ENCODE data around the gene DYNLT1. TPM values are rescaled to one million over a fixed set of nuclear protein-coding genes. Genes with fewer than 3 reads are reported as not detected.
"Not testable (repeated sequence)": the region's sequence is repeated elsewhere in the genome, so short reads cannot be mapped to it uniquely, and the experiment has no call there.

Gene DYNLT1
- total RNA-seq, 1 experiment from 2014 or later, result 67.6 TPM

DNA sequence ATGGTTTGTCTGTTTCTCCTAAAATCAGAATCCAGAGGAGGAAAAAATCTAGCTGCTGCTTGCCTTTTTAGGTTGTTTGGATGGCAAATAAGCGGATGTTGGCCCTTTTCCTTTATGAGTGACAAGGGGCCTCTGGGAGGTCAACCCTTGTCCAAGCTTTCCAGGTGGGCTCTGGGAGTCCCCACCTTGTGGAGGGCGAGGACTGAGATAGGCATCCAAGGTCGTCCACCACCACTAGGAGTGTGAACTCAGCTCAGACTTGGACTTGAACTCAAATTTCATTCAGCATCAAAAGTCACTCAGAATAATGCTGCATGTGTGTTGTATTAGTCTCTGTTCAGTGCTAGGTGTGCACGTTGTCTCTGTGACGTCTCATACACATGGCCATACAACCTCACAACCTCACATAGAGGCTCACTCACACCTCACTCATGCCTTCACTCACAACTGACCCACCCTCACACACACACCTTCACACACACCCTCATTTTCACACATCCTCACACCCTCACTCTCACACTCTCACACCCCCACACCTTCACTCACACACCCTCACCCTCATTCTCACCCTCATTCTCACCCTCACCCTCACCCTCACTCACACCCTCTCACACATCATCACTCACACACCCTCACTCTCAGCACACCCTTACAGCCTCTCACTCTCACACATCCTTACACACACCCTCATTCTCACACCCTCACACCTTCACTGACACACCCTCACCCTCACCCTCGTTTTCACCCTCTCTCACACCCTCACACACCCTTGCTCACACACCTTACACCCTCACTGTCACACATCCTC is 18.0 kb downstream of the DYNLT1 start:
- H3K36me3 ChIP-seq (replicated peaks; ENCODE audit: control insufficient read depth, insufficient read depth, low read length), result peaks cover 17% of the 10 kb centered on the region
- peak; percentile 23 for DNase-seq
- no peaks in the 10 kb centered on the region for H3K27me3 ChIP-seq (ENCODE audit: control insufficient read depth, insufficient read depth, low read length)
- H3K4me3 ChIP-seq (ENCODE audit: insufficient read depth, low read depth, low read length), result no peak overlapping the region

DNA sequence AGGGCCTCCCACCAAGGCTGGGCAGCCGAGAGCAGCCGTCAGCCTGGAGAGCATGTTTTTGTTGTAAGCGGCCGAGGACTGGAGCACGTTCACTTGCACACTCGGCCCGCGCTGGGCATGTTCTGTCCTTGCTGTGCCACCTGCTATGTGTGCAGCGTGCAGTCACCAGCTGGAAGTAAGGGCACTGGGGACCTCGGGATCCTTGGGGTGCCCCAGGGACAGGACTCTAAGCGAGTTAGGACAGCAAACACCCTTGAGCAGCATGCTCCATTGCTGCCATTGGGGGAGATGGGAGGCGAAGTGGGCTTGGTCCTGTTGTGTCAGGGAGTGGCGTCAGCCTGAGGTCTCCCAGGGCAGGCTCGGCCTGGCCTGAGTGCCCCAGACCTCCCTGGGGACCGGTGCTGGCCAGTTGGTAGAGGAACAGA is 18.6 kb downstream of the DYNLT1 start:
- peaks cover 21% of the 10 kb centered on the region for H3K36me3 ChIP-seq (replicated peaks; ENCODE audit: control insufficient read depth, insufficient read depth, low read length)

DNA sequence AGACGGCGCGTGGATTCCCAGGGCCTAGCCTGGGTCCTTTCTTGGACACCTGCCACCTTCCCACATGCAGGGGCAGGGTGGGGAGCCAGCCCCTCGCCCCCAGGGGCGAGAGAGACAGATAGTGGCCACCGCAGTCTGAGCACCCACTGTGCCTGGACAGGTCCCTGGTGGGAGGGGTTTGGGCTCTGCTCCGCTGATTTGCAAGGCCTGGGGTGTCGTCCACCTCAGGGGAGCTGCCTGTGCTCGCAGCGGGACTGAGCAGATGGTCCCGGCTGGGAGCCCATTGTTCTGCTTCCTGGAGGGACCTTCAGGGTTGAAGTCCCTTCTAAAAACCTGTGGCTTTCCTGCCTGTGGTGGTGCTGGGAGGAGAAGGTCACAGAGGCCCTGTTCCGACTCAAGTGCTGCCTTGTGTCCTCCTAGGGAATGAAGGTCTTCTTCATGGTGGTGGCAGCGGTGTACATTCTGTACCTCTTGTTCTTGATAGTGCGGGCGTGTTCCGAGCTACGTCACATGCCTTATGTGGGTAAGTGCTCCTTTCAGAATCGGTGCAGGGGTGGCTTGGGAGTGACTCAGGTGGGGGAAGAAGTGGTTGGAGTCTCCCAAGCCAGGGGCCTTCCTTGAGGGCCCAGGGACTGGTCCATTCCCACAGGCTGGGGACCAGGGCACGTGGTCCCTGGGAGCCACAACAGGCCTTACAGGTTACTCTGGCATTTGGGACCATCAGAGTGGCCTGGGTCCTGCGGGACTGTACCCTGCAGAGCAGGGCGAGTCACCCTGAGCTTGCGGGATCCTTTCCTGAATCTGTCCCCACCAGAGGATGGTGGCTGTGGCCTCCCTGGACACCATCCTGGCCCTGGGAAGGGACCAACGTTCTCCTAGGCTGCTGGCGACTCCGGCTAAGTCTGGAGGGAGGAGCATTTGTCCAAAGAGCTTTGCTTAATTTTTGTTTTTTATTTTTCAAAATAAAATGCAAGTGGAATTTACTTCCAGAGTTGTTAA is 19.6 kb downstream of the DYNLT1 start:
- DNase-seq, result peak; percentile 19
- Histone ChIP-seq H3K4me3 (ENCODE audit: insufficient read depth, low read depth, low read length) (no peak overlapping the region), H3K36me3 (replicated peaks; ENCODE audit: control insufficient read depth, insufficient read depth, low read length) (peaks cover 21% of the 10 kb centered on the region), H3K27me3 (ENCODE audit: control insufficient read depth, insufficient read depth, low read length) (no peaks in the 10 kb centered on the region)

More for the DNA sequence above, 18.6 kb downstream of the DYNLT1 start:
- DNase-seq, result peak; percentile 43
- Histone ChIP-seq H3K27me3 (ENCODE audit: control insufficient read depth, insufficient read depth, low read length) (no peaks in the 10 kb centered on the region), H3K4me3 (ENCODE audit: insufficient read depth, low read depth, low read length) (no peak overlapping the region)

DNA sequence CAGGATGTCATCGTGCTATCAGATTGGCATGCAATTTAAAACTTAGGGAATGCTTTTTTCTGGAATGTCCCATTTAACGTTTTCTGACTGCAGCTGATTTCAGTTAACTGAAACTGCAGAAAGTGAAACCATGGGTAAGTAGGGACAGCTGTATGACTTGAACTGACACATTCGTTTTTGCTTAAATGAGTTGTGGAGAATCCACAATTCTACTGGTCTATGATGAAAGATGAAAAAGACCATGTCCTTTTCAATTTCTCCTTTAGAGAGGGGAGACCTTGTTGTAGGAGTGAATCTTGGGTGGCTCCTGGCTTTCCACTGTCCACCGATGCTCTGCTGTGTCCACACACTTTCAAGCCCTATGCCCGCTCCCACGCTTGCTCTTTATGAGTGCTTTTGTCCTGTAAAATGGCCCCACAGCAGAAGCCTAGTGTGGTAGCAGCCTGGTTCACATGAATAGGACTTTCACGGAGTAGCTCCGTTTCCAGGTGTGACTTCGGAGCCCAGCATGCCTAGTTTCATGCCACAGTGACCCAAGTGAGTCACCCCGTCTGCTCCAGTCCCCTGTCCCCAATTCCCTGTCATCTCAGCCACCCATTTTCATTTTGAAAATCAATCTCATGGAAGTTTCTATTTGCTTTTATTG is 21.9 kb downstream of the DYNLT1 start:
- DNase-seq, result no peak
- Histone ChIP-seq H3K4me3 (ENCODE audit: insufficient read depth, low read depth, low read length) (no peak overlapping the region), H3K27me3 (ENCODE audit: control insufficient read depth, insufficient read depth, low read length) (no peaks in the 10 kb centered on the region), H3K36me3 (replicated peaks; ENCODE audit: control insufficient read depth, insufficient read depth, low read length) (peaks cover 21% of the 10 kb centered on the region)

DNA sequence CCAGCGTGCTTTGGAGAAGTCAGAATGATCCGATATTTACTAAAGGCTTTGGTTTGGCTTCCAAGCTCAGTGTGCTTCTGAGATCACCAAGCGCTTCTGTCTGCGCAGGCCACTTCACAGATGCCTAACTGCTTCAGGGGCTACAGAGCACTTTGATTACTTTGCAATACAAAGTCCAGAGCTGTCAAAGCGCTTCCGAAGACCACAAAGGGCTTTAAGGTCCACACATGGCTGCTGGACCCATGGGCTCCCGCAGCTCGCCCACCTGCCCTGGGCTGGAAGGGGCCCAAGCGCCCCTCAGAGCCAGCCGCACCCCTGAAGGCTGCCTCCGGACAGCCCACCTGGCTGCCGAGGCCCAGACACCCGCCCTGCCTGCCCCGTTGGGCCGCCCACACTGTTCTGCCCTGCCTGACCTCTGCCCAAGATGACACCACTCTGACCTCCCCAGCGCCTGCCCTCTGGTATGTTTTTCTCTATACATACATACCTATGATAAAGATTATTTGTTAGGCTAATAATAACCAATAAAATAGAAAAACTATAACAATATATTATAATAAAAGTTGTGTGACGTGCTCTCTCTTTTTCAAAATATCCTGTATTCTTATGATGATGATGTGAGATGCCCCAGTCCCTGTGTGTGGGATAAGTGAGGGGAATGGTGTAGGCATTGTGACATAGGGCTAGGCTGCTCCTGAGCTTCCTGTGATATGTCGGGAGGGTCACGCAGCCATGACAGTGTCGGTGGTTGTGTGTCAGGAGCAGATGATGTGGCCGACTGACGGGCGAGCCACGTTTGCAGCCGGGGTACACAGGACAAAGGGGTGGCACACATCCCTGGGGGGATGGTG is 22.6 kb downstream of the DYNLT1 start:
- Histone ChIP-seq H3K27me3 (ENCODE audit: control insufficient read depth, insufficient read depth, low read length) (no peaks in the 10 kb centered on the region), H3K36me3 (replicated peaks; ENCODE audit: control insufficient read depth, insufficient read depth, low read length) (peaks cover 17% of the 10 kb centered on the region), H3K4me3 (ENCODE audit: insufficient read depth, low read depth, low read length) (no peak overlapping the region)
- no peak for DNase-seq

DNA sequence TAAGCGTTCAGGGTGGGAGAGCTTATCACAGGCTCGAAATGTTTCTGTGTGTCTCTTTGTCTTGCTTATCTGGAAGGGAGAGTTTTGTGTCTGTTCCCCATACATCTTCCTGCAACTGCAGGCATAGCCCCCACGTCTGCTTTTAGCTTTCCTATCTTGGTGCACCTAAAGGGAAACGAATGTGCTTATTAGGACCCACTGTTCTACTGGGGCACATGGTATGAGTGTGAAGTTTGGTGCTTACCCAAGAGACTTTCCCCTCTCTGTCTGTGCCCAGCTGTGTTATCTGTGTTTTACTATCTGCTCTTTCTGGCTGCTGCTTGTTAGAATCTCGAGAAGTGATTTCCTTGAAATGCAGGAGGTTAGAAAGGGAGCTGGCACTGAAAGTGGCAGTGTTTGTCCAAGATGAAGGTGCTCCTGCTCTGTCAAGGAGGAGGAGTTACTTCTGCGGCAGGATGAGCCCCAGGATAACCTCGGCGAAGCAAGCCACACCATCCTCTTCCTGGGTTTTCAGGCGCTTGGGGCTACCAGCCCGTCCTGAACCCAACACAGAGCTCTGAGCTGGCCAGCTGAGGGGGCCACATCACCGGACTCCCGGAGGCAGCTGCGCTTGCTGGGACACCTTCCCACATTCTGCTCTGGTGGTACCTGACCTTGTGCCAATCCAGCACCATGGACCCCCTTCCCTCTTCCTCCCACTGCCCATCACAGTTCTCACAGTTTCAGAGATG is 23.4 kb downstream of the DYNLT1 start:
- no peaks in the 10 kb centered on the region for H3K27me3 ChIP-seq (ENCODE audit: control insufficient read depth, insufficient read depth, low read length)
- peaks cover 11% of the 10 kb centered on the region for H3K36me3 ChIP-seq (replicated peaks; ENCODE audit: control insufficient read depth, insufficient read depth, low read length)
- H3K4me3 ChIP-seq (ENCODE audit: insufficient read depth, low read depth, low read length), result no peak overlapping the region
- no peak for DNase-seq

DNA sequence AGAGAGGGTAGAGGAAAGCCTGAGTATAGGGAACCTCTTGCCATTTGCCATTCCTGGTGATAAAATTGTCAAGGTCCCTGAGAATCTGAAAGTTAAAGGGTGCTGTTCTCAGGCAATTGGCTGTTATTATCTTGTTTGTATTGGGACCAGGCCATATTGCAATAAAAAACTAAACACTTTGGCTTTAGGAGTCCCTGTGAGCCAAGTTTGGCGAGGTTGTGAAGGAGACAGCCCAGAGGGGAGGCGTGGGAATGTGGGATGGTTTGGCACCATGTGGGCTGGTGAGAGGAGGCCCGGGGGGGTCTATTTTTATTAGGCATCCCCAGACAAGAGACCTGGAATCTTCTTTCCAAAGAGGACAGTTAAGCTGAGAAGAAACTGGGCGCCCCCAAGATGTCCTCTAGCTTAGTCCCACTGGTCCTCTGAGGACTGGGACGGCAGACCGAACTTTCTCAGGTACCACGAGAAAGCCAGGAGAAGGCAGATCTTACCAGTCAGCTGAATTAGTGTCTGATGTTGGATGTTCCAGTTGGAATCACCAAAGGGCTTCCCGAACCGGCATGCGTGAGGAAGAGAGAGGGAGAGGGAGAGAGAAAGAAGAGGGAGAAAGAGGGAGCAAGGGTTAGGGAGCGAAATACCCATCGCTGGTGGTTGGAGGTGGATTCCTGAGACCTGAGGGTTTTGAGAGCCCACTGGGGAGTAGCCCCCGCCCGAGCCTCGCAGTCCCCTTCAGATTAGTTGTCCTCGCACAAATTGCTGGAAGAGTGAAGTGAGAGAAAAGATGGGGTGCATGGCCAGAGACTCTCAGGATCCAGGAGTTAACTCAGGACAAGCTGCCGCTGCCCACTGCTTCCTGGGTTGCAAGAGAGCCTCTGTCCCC is 24.4 kb downstream of the DYNLT1 start:
- DNase-seq, result no peak
- Histone ChIP-seq H3K4me3 (ENCODE audit: insufficient read depth, low read depth, low read length) (no peak overlapping the region), H3K27me3 (ENCODE audit: control insufficient read depth, insufficient read depth, low read length) (no peaks in the 10 kb centered on the region), H3K36me3 (replicated peaks; ENCODE audit: control insufficient read depth, insufficient read depth, low read length) (peaks cover 9% of the 10 kb centered on the region)

DNA sequence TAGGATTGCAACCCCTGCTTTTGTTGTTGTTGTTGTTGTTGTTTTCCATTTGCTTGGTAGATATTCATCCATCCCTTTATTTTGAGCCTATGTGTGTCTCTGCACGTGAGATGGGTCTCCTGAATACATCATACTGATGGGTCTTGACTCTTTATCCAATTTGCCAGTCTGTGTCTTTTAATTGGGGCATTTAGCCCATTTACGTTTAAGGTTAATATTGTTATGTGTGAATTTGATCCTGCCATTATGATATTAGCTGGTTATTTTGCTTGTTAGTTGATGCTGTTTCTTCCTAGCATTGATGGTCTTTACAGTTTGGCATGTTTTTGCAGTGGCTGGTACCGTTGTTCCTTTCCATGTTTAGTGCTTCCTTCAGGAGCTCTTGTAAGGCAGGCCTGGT is 26.3 kb downstream of the DYNLT1 start:
- H3K36me3 ChIP-seq (replicated peaks; ENCODE audit: control insufficient read depth, insufficient read depth, low read length), result not testable (repeated sequence)

DNA sequence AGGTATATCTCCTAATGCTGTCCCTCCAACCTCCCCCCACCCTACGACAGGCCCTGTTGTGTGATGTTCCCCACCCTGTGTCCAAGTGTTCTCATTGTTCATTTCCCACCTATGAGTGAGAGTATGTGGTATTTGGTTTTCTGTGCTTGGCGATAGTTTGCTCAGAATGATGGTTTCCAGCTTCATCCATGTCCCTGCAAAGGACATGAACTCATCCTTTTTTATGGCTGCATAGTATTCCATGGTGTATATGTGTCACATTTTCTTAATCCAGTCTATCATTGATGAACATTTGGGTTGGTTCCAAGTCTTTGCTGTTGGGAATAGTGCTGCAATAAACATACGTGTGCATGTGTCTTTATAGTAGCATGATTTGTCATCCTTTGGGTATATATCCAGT is 29.9 kb downstream of the DYNLT1 start:
- H3K36me3 ChIP-seq (replicated peaks; ENCODE audit: control insufficient read depth, insufficient read depth, low read length), result peaks cover 14% of the 10 kb centered on the region
- not testable (repeated sequence) for H3K27me3 ChIP-seq (ENCODE audit: control insufficient read depth, insufficient read depth, low read length); H3K4me3 ChIP-seq (ENCODE audit: insufficient read depth, low read depth, low read length); DNase-seq

More for the DNA sequence above, 26.3 kb downstream of the DYNLT1 start:
- not testable (repeated sequence) for H3K4me3 ChIP-seq (ENCODE audit: insufficient read depth, low read depth, low read length); H3K27me3 ChIP-seq (ENCODE audit: control insufficient read depth, insufficient read depth, low read length); DNase-seq

DNA sequence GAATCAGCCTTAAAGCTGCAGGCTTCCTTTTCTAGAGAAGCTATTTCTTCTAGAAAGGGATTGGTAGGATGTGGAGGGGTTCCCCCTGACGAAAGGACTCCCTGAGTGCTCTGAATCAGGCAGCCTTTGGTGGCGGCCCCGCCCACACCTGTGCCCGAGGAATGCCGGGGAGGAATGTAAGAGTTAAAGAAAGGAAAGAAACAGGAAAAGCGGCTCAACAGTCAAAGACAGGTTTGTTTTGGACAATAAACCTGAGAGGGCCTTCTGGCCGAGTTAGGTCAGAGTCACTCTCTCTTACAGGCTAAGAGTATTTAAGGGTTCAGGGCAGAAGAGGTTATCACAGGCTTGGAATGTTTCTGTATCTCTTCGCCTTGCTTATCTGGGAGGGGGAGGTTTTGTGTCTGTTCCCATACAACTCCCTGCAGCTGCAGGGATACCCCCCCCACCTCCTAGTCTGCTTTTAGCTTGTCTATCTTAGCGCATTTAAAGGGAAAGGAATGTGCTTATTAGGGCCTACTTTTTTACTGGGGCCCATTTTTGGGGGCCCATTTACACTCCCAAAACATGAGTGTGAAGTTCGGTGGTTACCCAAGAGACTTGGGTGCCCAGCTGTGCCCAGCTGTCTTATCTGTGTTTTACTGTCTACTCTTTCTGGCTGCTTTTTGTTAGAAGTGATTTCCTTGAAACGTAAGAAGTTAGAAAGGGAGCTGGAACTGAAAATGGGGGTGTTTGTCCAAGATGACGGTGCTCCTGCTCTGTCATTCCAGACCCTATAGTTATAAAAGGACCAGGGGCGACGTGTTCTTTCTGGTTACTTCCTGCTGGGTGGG is 32.8 kb downstream of the DYNLT1 start:
- Histone ChIP-seq H3K27me3 (ENCODE audit: control insufficient read depth, insufficient read depth, low read length) (no peaks in the 10 kb centered on the region), H3K4me3 (ENCODE audit: insufficient read depth, low read depth, low read length) (no peak overlapping the region), H3K36me3 (replicated peaks; ENCODE audit: control insufficient read depth, insufficient read depth, low read length) (peaks cover 25% of the 10 kb centered on the region)
- peak; percentile 88 for DNase-seq

DNA sequence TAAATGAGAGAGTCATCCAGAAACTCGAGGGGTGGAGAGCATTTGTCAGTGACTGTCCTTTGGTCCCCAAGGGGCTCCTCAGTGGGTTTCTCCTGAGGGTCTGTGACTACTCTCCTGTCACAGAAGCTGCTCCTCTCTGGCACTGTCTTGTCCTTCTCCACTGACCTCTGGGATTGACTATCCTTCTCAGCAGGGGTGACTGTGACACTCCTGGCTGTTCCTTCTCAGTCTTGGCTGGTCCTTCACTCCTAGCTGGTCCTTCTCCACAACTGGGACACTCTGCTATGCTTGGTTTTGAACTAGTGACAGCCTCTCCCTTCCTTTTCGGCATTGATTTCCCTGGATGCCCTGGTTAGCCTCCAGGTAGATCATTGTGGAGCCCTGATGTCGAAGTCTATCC is 33.5 kb downstream of the DYNLT1 start:
- no peaks in the 10 kb centered on the region for H3K27me3 ChIP-seq (ENCODE audit: control insufficient read depth, insufficient read depth, low read length)
- H3K4me3 ChIP-seq (ENCODE audit: insufficient read depth, low read depth, low read length), result no peak overlapping the region
- no peak for DNase-seq
- H3K36me3 ChIP-seq (replicated peaks; ENCODE audit: control insufficient read depth, insufficient read depth, low read length), result peaks cover 28% of the 10 kb centered on the region

Measured in H7 (cell line).